HCT116 (cell line): ENCODE results near the gene TPI1.

Experiments used
- ATF3 ChIP-seq: IDR thresholded peaks from 2 replicates; pipeline ENCODE4 v1.6.1; 2012
- CTCF ChIP-seq, 3 experiments: fragments of 200-600 bp in 1 of 3; sonication (generic) in 1 of 3; IDR thresholded peaks in 2 of 3; conservative IDR thresholded peaks in 1 of 3; 2 replicates each; pipeline ENCODE4 v1.5.1; 2012 to 2017; ENCODE audit warnings: low read depth in 2 of 3, low read length in 2 of 3, antibody characterized with exemption in 1 of 3, borderline replicate concordance in 1 of 3, control low read depth in 1 of 3, mild to moderate bottlenecking in 1 of 3, mixed read lengths in 1 of 3, mixed run types in 1 of 3, moderate library complexity in 1 of 3; ENCODE audit not compliant: insufficient read depth in 1 of 3
- EGR1 ChIP-seq: IDR thresholded peaks from 2 replicates; pipeline ENCODE4 v1.6.1; 2012; ENCODE audit warnings: low read depth
- EZH2 ChIP-seq: fragments of 200-600 bp; sonication (generic); IDR thresholded peaks from 2 replicates; pipeline ENCODE4 v1.6.1; 2017; ENCODE audit warnings: antibody characterized with exemption, mixed run types
- POLR2A ChIP-seq: IDR thresholded peaks from 2 replicates; pipeline ENCODE4 v1.7.0; 2011; ENCODE audit warnings: borderline replicate concordance; ENCODE audit not compliant: insufficient read depth, insufficient read length; ENCODE audit errors: extremely low read depth
- SIN3A ChIP-seq: IDR thresholded peaks from 2 replicates; pipeline ENCODE4 v1.6.1; 2012; ENCODE audit warnings: low read depth
- YY1 ChIP-seq: IDR thresholded peaks from 2 replicates; pipeline ENCODE4 v1.6.1; 2011; ENCODE audit warnings: low read length, low read depth, moderate library complexity, mild to moderate bottlenecking; ENCODE audit not compliant: insufficient replicate concordance; ENCODE audit errors: extremely low read depth
- ZNF274 ChIP-seq: fragments of 200-500 bp; sonication (Bioruptor generic); IDR thresholded peaks from 2 replicates; pipeline ENCODE4 v1.6.1; 2014; ENCODE audit warnings: mild to moderate bottlenecking, low read depth, low read length, inconsistent platforms
- TF ChIP-seq, protein P1 (sequence below): IDR thresholded peaks from 2 replicates; pipeline ENCODE4 v1.6.1; 2011; ENCODE audit warnings: mild to moderate bottlenecking, low read length, moderate library complexity; ENCODE audit not compliant: insufficient replicate concordance; ENCODE audit errors: extremely low read depth
- TF ChIP-seq, protein P2 (sequence below): IDR thresholded peaks from 2 replicates; pipeline ENCODE4 v1.6.1; 2012; ENCODE audit warnings: low read depth

DNA sequence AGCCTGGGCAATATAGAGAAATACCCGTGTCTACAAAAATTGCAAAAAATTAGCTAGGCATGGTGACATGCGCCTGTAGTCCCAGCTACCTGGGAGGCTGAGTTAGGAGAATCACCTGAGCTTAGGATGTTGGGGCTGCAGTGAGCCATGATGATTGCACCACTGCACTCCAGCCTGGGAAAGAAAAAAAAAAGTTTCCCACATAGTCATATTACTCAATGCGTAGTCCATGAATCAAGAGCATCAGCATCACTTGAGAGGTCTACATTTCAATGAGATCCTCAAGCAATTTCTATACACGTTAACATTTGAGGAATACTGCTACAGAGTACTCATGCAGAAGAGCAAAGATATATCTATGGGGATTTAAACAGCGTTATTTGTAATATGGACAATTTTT is 32.1 kb downstream of the TPI1 start:
- TF ChIP-seq CTCF (IDR thresholded peaks at IDR 0.05 in 2 of 3, conservative IDR thresholded peaks at IDR 0.05 in 1 of 3; ENCODE audit: borderline replicate concordance in 1 of 3, insufficient read depth in 1 of 3, low read depth in 2 of 3, low read length in 2 of 3) = no peak
- TF ChIP-seq EZH2 = no peak
- TF ChIP-seq POLR2A = no peak
- no peak for TF ChIP-seq SIN3A
- no peak for TF ChIP-seq ZNF274
- no peak for TF ChIP-seq EGR1
- TF ChIP-seq, protein P1, sequence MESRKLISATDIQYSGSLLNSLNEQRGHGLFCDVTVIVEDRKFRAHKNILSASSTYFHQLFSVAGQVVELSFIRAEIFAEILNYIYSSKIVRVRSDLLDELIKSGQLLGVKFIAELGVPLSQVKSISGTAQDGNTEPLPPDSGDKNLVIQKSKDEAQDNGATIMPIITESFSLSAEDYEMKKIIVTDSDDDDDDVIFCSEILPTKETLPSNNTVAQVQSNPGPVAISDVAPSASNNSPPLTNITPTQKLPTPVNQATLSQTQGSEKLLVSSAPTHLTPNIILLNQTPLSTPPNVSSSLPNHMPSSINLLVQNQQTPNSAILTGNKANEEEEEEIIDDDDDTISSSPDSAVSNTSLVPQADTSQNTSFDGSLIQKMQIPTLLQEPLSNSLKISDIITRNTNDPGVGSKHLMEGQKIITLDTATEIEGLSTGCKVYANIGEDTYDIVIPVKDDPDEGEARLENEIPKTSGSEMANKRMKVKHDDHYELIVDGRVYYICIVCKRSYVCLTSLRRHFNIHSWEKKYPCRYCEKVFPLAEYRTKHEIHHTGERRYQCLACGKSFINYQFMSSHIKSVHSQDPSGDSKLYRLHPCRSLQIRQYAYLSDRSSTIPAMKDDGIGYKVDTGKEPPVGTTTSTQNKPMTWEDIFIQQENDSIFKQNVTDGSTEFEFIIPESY = no peak
- TF ChIP-seq, protein P2, sequence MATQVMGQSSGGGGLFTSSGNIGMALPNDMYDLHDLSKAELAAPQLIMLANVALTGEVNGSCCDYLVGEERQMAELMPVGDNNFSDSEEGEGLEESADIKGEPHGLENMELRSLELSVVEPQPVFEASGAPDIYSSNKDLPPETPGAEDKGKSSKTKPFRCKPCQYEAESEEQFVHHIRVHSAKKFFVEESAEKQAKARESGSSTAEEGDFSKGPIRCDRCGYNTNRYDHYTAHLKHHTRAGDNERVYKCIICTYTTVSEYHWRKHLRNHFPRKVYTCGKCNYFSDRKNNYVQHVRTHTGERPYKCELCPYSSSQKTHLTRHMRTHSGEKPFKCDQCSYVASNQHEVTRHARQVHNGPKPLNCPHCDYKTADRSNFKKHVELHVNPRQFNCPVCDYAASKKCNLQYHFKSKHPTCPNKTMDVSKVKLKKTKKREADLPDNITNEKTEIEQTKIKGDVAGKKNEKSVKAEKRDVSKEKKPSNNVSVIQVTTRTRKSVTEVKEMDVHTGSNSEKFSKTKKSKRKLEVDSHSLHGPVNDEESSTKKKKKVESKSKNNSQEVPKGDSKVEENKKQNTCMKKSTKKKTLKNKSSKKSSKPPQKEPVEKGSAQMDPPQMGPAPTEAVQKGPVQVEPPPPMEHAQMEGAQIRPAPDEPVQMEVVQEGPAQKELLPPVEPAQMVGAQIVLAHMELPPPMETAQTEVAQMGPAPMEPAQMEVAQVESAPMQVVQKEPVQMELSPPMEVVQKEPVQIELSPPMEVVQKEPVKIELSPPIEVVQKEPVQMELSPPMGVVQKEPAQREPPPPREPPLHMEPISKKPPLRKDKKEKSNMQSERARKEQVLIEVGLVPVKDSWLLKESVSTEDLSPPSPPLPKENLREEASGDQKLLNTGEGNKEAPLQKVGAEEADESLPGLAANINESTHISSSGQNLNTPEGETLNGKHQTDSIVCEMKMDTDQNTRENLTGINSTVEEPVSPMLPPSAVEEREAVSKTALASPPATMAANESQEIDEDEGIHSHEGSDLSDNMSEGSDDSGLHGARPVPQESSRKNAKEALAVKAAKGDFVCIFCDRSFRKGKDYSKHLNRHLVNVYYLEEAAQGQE = no peak
- TF ChIP-seq ATF3 = no peak
- no peak for TF ChIP-seq YY1
